ENCODE measurements around the gene TP53TG3E. TPM values are rescaled to one million over a fixed set of nuclear protein-coding genes. Genes with fewer than 3 reads are reported as not detected.
"Not testable (repeated sequence)": the region's sequence is repeated elsewhere in the genome, so short reads cannot be mapped to it uniquely, and the experiment has no call there.

TP53TG3E gene, protein sequence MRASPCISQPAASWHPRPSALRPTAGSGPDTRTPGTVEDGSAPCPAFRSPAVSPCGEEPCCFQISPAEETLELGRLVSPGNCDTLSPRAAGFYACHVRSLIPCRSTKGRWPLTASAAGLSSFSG
- total RNA-seq, result not detected

DNA sequence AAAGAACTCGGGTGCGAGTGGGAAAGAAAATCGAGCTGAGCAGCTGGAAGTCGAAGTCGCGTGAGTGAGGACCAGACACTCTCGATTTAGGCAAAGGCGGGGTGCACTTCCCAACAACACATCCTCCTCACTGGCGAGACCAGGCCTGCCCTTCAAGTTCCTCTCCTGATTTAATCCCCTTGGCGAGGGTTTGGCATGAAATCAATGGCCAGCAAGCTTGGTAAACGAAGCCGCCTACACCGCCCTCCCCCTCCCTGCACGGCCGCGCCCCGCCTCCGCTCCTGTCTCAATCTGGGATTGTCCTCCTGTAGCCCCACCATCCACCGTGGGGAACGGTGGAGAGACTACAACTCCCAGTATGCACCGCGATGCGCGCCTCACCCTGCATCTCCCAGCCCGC lies at the start of gene TP53TG3E:
TP53TG3E (plus strand) TSS at position 301 of the 400 bp plus-strand sequence; CDS start at position 369, 68 bp downstream.
- intact Hi-C loops (cut with DNase I; ENCODE audit: low total_unique reads); H3K27ac ChIP-seq; H3K36me3 ChIP-seq; H3K9me3 ChIP-seq; H3K27me3 ChIP-seq; DNase-seq (ENCODE audit: low spot score in 2 of 2); H3K4me3 ChIP-seq; H3K4me1 ChIP-seq: not testable (repeated sequence)

DNA sequence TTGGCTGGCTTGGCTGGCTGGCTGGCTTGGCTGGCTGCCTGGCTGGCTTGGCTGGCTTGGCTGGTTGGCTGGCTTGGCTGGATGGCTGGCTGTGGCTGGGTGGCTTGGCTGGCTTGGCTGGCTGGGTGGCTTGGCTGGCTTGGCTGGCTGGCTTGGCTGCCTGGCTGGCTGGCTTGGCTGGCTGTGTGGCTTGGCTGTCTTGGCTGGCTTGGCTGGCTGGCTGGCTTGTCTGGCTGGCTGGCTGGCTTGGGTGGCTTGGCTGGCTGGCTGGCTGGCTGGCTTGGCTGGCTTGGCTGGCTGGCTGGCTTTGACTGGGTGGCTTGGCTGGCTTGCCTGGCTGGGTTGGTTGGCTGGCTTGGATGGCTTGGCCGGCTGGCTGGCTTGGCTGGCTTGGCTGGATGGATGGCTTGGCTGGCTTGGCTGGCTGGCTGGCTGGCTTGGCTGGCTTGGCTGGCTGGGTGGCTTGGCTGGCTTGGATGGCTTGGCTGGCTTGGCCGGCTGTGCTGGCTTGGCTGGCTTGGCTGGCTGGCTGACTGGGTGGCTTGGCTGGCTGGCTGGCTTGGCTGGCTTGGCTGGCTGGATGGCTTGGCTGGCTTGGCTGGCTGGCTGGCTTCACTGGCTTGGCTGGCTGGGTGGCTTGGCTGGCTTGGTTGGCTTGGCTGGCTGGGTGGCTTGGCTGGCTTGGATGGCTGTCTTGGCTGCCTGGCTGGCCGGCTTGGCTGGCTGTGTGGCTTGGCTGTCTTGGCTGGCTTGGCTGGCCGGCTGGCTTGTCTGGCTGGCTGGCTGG lies 32.3 kb downstream of the TP53TG3E start:
- H3K9me3 ChIP-seq, result peaks cover 3 to 30% of the 10 kb centered on the region in 2 donors

DNA sequence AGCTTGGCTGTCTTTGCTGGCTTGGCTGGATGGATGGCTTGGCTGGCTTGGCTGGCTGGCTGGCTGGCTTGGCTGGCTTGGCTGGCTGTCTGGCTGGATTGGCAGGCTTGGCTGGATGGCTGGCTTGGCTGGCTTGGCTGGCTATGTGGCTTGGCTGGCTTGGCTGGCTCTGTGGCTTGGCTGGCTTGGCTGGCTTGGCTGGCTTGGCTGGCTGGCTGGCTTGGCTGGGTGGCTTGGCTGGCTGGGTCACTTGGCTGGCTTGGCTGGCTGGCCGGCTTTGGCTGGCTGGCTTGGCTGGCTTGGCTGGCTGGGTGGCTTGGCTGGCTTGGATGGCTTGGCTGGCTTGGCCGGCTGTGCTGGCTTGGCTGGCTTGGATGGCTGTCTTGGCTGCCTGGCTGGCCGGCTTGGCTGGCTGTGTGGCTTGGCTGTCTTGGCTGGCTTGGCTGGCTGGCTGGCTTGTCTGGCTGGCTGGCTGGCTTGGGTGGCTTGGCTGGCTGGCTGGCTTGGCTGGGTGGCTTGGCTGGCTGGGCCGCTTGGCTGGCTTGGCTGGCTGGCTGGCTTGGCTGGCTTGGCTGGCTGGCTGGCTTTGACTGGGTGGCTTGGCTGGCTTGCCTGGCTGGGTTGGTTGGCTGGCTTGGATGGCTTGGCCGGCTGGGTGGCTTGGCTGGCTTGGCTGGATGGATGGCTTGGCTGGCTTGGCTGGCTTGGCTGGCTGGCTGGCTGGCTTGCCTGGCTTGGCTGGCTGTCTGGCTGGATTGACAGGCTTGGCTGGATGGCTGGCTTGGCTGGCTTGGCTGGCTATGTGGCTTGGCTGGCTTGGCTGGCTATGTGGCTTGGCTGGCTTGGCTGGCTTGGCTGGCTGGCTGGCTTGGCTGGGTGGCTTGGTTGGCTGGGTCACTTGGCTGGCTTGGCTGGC lies 33.8 kb downstream of the TP53TG3E start:
- peaks cover 3 to 30% of the 10 kb centered on the region in 2 donors for H3K9me3 ChIP-seq
- H3K4me1 ChIP-seq; H3K27ac ChIP-seq; H3K36me3 ChIP-seq; intact Hi-C loops (cut with DNase I; ENCODE audit: low total_unique reads); DNase-seq (ENCODE audit: low spot score in 2 of 2); H3K27me3 ChIP-seq; H3K4me3 ChIP-seq: not testable (repeated sequence)

More for the DNA sequence above, 32.3 kb downstream of the TP53TG3E start:
- H3K27me3 ChIP-seq; H3K4me3 ChIP-seq; H3K27ac ChIP-seq; DNase-seq (ENCODE audit: low spot score in 2 of 2); H3K4me1 ChIP-seq; H3K36me3 ChIP-seq; intact Hi-C loops (cut with DNase I; ENCODE audit: low total_unique reads): not testable (repeated sequence)

DNA sequence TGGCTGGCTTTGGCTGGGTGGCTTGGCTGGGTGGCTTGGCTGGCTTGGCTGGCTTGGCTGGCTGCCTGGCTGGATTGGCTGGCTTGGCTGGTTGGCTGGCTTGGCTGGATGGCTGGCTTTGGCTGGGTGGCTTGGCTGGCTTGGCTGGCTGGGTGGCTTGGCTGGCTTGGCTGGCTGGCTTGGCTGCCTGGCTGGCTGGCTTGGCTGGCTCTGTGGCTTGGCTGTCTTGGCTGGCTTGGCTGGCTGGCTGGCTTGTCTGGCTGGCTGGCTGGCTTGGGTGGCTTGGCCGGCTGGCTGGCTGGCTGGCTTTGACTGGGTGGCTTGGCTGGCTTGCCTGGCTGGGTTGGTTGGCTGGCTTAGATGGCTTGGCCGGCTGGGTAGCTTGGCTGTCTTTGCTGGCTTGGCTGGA lies 34.4 kb downstream of the TP53TG3E start:
- H3K9me3 ChIP-seq, result peaks cover 3 to 30% of the 10 kb centered on the region in 2 donors
- H3K36me3 ChIP-seq; H3K4me1 ChIP-seq; H3K27me3 ChIP-seq; H3K27ac ChIP-seq; DNase-seq (ENCODE audit: low spot score in 2 of 2); intact Hi-C loops (cut with DNase I; ENCODE audit: low total_unique reads); H3K4me3 ChIP-seq: not testable (repeated sequence)

DNA sequence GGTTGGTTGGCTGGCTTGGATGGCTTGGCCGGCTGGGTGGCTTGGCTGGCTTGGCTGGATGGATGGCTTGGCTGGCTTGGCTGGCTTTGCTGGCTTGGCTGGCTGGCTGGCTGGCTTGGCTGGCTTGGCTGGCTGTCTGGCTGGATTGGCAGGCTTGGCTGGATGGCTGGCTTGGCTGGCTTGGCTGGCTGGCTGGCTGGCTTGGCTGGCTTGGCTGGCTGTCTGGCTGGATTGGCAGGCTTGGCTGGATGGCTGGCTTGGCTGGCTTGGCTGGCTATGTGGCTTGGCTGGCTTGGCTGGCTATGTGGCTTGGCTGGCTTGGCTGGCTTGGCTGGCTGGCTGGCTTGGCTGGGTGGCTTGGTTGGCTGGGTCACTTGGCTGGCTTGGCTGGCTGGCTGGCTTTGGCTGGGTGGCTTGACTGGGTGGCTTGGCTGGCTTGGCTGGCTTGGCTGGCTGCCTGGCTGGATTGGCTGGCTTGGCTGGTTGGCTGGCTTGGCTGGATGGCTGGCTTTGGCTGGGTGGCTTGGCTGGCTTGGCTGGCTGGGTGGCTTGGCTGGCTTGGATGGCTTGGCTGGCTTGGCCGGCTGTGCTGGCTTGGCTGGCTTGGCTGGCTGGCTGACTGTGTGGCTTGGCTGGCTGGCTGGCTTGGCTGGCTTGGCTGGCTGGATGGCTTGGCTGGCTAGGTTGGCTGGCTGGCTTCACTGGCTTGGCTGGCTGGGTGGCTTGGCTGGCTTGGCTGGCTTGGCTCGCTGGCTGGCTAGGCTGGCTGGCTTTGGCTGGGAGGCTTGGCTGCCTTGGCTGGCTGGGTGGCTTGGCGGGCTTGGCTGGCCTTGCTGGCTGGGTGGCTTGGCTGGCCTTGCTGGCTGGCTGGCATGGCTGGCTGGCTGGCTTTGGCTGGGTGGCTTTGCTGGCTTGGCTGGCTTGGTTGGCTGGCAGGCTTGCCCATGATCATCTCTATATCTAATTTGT lies 35.3 kb downstream of the TP53TG3E start:
- DNase-seq (ENCODE audit: low spot score in 2 of 2); H3K4me1 ChIP-seq; H3K4me3 ChIP-seq; H3K27me3 ChIP-seq; intact Hi-C loops (cut with DNase I; ENCODE audit: low total_unique reads); H3K36me3 ChIP-seq; H3K27ac ChIP-seq: not testable (repeated sequence)
- peaks cover 3 to 30% of the 10 kb centered on the region in 2 donors for H3K9me3 ChIP-seq

Other genes with a start within 250 kb of the TP53TG3E start
- gene TP53TG3C, start 110.1 kb upstream of the TP53TG3E start, total RNA-seq, result not detected
- 1 to 10 TPM in 1 of 3 donors, not detected in 2; 1.2 TPM for gene TP53TG3B, start 56.5 kb downstream of the TP53TG3E start, total RNA-seq
- gene TP53TG3F, start 155.3 kb downstream of the TP53TG3E start, total RNA-seq, result not detected